ENCODE results near the gene KANK4.

The KANK4 gene

GRCh38 chr1:62280960-62281465, 38.2 kb downstream of the KANK4 start:
- DNase-seq (ENCODE audit: low read depth in 2 of 2): no peak
- H3K4me3 ChIP-seq (replicated peaks in 1 of 2; ENCODE audit: low read depth in 2 of 2, low read length in 2 of 2): no peak overlapping the region
- TF ChIP-seq, protein P1, sequence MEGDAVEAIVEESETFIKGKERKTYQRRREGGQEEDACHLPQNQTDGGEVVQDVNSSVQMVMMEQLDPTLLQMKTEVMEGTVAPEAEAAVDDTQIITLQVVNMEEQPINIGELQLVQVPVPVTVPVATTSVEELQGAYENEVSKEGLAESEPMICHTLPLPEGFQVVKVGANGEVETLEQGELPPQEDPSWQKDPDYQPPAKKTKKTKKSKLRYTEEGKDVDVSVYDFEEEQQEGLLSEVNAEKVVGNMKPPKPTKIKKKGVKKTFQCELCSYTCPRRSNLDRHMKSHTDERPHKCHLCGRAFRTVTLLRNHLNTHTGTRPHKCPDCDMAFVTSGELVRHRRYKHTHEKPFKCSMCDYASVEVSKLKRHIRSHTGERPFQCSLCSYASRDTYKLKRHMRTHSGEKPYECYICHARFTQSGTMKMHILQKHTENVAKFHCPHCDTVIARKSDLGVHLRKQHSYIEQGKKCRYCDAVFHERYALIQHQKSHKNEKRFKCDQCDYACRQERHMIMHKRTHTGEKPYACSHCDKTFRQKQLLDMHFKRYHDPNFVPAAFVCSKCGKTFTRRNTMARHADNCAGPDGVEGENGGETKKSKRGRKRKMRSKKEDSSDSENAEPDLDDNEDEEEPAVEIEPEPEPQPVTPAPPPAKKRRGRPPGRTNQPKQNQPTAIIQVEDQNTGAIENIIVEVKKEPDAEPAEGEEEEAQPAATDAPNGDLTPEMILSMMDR (IDR thresholded peaks at IDR 0.05; ENCODE audit: low read depth, low read length): no peak

GRCh38 chr1:62280150-62280549, 39.1 kb downstream of the KANK4 start:
- H3K4me3 ChIP-seq (replicated peaks in 1 of 2; ENCODE audit: low read depth in 2 of 2, low read length in 2 of 2): no peak overlapping the region
- TF ChIP-seq, protein P1 (IDR thresholded peaks at IDR 0.05; ENCODE audit: low read depth, low read length): no peak
- DNase-seq (ENCODE audit: low read depth in 2 of 2): no peak

GRCh38 chr1:62276791-62277190, 42.4 kb downstream of the KANK4 start:
- DNase-seq (ENCODE audit: low read depth in 2 of 2): no peak
- TF ChIP-seq, protein P1 (IDR thresholded peaks at IDR 0.05; ENCODE audit: low read depth, low read length): no peak
- no peak overlapping the region for H3K4me3 ChIP-seq (replicated peaks in 1 of 2; ENCODE audit: low read depth in 2 of 2, low read length in 2 of 2)

- TF ChIP-seq, protein P1 (IDR thresholded peaks at IDR 0.05; ENCODE audit: low read depth, low read length): no peak
- no peak overlapping the region for H3K4me3 ChIP-seq (replicated peaks in 1 of 2; ENCODE audit: low read depth in 2 of 2, low read length in 2 of 2)
- no peak for DNase-seq (ENCODE audit: low read depth in 2 of 2)
Measured at GRCh38 chr1:62274496-62275485, 44.4 kb downstream of the KANK4 start.

DNA sequence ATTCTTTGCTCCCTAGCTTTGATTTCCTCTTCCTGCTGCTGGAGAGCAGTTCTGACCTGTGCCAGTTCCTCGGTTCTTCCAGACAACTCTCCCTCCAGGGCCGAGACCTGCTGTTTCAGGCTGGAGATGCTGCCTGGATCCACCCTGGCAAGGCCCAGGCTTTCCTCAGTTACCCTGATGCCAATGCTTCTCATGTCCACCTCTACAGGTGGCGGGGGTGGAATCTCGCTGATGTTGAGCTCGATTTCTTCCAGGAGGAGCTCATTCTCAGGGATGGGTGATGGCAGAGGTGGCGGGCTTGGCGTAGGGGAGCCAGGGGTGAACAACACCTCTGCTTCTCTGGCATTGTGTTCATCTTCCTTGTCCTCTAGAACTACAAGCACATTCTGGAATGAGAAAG, 45.3 kb downstream of the KANK4 start:
- DNase-seq (ENCODE audit: low read depth in 2 of 2): no peak
- TF ChIP-seq, protein P1 (IDR thresholded peaks at IDR 0.05; ENCODE audit: low read depth, low read length): no peak
- H3K4me3 ChIP-seq (replicated peaks in 1 of 2; ENCODE audit: low read depth in 2 of 2, low read length in 2 of 2): no peak overlapping the region

GRCh38 chr1:62271948-62272728, 47.1 kb downstream of the KANK4 start:
- no peak overlapping the region for H3K4me3 ChIP-seq (replicated peaks in 1 of 2; ENCODE audit: low read depth in 2 of 2, low read length in 2 of 2)
- DNase-seq (ENCODE audit: low read depth in 2 of 2): no peak

More at GRCh38 chr1:62271948-62272728, 47.1 kb downstream of the KANK4 start:
- TF ChIP-seq, protein P1 (IDR thresholded peaks at IDR 0.05; ENCODE audit: low read depth, low read length): no peak

Measured in cardiac fibroblast (primary cell).